Activated CD8-positive, alpha-beta memory T cell treated with anti-CD3 and anti-CD28 coated beads, Interleukin-2, amount 50 U/mL, for 4 hours (primary cell): ENCODE measurements around the gene PDE4B.

Experiments used
- DNase-seq: peaks from one replicate; pipeline ENCODE4 v3.0.0-alpha.2; 2020

Gene PDE4B

DNA sequence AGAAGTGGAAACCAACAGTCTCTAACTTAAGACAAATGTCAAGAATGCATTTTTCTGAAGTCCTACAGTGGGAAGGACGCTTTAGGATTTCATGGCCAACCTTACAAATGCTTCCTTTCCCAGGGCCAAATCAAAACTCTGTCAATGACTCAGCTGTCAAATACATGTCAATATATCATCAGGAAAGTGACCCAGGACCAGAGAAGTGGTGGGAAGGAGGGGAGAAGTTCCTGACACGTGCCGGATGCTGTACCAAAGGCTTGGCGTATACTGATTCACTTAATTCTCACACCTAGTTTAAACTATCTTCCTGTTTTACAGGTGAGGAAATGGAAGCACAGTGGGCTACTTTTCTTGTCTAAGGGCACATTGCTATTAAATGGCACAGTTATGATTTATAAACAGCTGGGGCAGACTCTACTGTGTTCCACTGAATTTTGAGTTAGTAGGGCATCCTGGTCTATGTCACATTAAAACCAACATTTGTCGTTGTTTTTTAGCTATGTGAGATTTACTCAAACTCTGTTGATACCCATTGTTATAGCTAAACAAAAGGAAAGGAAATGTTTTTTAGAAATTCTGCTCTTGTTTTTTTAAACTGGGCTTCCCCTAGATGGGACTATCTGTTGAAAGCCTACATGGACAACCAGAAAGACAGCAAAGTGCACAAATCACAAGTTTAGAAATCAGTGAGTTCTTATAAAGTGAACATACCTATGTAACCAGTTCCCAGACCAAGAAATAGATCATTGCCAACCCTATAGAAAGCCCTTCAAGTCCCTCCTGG, 533.1 kb downstream of the PDE4B start:
- DNase-seq: no peak

DNA sequence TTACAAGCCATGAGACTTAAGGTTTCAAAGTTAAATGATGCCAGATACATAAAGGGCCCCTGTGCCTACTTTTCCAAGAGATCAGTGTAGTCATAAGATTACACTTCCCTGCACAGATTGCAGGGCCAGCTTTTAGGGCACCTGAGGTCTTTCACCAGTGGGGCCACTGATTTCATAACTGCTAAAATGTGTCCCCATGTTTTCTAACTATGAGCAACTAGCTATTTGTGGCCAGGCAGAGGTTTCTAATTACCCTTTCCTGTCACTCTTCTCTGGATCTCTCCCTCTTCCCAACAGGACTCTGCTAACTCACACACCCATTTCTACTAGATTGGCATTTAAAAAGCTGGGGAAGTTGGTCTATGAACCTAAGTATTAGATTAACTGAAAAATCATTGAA, 534.2 kb downstream of the PDE4B start:
- no peak for DNase-seq

GRCh38 chr1:66327588-66327987, 534.9 kb downstream of the PDE4B start:
- no peak for DNase-seq

- DNase-seq: no peak
Measured at GRCh38 chr1:66328896-66329295, 536.2 kb downstream of the PDE4B start.

- no peak for DNase-seq
Measured at GRCh38 chr1:66330722-66331141, 538.0 kb downstream of the PDE4B start.

DNA sequence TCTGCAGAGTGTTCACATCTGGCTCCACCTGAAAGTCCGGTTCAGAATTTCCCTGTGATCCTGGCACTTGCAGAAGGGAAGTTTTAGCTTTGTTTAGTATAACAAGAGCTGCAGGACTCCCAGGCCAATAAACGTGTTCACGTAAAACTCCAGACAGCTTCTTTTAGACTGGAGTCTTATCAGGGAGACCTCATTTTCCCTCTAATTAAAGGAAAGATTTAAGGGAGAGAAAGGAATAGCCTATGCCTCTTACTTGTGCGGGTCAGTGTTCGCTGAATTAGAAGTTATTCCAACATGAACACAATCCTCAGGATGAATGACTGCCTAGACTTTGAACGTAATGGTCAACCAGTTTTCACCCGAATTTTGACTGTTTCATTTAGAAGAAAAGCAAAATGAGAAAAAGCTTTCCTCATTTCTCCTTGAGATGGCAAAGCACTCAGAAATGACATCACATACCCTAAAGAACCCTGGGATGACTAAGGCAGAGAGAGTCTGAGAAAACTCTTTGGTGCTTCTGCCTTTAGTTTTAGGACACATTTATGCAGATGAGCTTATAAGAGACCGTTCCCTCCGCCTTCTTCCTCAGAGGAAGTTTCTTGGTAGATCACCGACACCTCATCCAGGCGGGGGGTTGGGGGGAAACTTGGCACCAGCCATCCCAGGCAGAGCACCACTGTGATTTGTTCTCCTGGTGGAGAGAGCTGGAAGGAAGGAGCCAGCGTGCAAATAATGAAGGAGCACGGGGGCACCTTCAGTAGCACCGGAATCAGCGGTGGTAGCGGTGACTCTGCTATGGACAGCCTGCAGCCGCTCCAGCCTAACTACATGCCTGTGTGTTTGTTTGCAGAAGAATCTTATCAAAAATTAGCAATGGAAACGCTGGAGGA, 539.2 kb downstream of the PDE4B start:
- DNase-seq: peak; percentile 47

GRCh38 chr1:66332548-66332901, 539.8 kb downstream of the PDE4B start:
- DNase-seq: no peak

GRCh38 chr1:66333466-66334199, 540.9 kb downstream of the PDE4B start:
- DNase-seq: no peak

- DNase-seq: no peak
Measured at GRCh38 chr1:66334318-66334717, 541.6 kb downstream of the PDE4B start.

DNA sequence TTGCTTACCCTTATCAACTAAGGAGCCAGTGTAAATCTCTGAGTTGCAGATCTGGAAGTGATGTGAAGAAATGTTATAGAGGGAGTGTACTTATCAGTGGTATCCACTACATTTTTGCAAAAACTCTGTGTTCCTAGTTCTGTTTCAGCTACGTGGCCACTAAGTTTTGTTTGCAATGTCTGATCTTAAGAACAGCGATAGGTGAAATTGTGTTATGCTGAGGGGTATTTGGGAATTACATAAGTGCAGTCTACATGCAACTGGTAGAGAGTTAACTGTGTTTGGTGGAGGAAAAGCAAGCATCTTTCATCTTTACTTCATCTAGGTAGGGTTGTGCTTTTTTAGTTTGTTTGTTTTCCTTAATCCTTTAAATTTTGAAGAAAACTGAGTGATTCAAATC, 542.4 kb downstream of the PDE4B start:
- no peak for DNase-seq

DNA sequence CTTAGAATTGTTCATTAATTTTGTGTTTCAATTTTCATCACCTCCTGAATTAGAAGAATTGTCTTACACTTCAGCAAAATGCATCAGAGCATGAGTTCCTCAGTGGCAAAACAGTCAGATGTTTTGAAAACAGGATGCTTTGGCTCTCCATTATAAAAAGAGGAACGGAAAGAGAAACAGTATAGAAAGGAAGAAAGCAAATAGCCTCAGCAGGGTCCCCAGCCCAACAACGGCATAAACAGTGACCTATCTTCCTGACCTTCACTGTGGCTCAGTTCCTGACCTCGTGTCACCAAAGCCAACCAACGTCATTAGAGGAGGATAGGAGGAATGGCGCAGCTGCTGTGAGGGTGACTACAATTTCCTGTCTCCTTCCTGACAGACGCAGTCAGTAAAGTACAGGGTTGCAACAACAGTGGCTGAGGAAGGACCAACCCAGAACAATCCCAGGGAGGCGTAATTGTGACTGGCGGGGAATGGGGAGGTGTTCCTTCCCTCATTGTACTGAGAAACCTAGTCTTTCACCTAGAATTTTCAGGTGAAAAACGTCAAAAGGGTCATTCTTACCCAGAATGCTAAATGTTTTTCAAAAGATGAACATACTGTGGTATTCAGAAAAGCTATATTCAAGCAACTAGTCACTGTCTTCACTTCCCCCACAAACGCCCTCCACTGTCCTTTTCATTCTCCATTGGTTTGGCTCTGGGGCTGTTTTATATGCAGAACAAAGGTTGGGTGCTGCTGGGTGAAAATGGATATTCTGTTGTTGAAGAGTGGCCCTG, 543.4 kb downstream of the PDE4B start:
- peak; percentile 59 for DNase-seq

- no peak for DNase-seq
Measured at GRCh38 chr1:66336641-66336990, 543.9 kb downstream of the PDE4B start.

- DNase-seq: no peak
Measured at GRCh38 chr1:66337249-66337648, 544.6 kb downstream of the PDE4B start.

GRCh38 chr1:66339944-66340343, 547.2 kb downstream of the PDE4B start:
- DNase-seq: no peak

- no peak for DNase-seq
Measured at GRCh38 chr1:66341446-66342089, 548.9 kb downstream of the PDE4B start.

- DNase-seq: no peak
Measured at GRCh38 chr1:66342707-66343106, 550.0 kb downstream of the PDE4B start.

GRCh38 chr1:66343569-66344325, 551.1 kb downstream of the PDE4B start:
- DNase-seq: no peak

GRCh38 chr1:66346057-66346795, 553.5 kb downstream of the PDE4B start:
- DNase-seq: no peak

DNA sequence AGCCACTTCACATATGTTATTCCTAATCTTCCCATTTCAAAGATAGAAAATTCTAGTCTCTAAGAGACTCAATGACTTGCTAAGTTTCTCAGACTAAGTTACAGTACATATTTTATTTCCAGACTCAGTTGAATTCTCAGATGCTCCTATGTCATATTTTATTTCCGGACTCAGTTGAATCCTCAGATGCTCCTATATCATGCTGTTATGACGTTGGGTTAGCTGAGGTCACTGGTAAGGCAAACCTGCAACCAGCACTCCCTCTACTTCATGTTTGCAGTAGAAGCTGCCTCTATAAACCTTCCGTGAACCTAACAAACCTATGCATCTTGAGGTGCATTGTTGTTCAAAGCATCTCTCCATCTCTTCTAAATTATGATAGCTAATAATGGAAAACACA, 554.2 kb downstream of the PDE4B start:
- no peak for DNase-seq

DNA sequence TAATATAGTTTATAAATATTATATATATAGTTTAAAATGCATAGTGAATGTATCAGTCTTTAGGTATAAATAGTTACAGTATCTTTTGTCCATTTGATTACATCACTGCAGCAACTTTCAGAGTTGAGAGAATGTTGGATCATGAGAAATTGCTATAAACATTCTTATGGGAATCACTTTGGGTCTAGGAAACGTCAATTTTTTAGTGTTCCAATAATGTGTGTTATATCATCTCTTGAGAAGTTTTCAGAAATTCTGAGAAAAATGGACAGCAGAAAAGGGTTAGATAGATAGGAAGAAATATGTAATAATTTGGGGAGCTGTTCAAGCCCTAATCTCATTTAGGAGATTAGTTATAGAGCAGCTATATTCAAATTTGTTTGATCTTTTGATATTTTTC, 556.1 kb downstream of the PDE4B start:
- DNase-seq: no peak

DNA sequence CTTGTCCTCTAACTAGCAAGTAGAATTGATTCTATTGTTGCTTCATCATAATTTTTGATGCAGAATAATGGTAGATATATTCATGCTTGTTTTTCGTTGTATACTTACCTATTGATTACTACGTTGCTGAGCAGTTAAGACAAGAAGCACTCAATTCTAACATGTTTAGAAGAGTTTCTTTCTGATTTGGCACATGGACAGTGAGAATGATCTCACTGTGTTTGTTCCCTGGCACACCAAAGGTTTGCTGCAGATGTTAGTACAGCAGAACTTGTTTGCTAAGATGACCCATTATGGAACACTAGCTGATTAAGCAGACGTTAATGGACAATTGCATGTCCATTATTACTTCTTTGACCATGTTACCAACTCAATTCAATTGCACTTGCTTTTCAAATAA, 556.5 kb downstream of the PDE4B start:
- DNase-seq: no peak
